Stimulated activated CD8-positive, alpha-beta memory T cell treated with anti-CD3 and anti-CD28 coated beads, Interleukin-7, amount 100 ng/mL, for 4 hours (primary cell): ENCODE results near the gene SLC5A2.
A peak's percentile ranks its signal among the peaks of the same experiment; 100 is the strongest.
"Not testable (repeated sequence)": the region's sequence is repeated elsewhere in the genome, so short reads cannot be mapped to it uniquely, and the experiment has no call there.

Experiments used
- DNase-seq, 2 donors: peaks; one replicate each; pipeline ENCODE4 v3.0.0-alpha.2; 2020; ENCODE audit warnings: low read depth in 2 of 2

Gene SLC5A2

DNA sequence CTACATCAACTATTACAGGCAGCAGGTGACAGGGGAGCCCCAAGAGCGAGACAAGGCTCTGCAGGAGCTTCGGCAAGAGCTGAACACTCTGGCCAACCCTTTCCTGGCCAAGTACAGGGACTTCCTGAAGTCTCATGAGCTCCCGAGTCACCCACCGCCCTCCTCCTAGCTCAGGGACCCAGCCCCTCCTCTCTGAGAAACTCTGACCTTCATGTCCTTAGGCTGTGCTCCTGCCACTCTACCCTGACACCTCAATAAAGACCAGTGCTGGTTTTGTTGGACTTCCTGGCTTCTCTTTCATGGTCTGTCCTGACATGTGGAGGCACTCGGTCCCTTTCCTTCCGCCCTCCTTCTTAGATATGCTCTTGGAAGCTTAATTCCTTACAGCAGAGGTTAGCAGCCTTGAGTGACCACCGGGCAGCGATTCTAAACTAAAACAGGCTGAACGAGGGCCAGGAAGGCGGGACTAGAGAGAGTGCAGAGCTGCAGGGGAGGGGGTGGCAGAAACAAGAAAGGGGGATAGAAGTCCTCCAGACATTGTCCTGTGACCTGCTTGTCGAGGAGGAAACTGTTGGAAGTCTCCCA lies 45.7 kb downstream of the SLC5A2 start:
- DNase-seq = no peak

DNA sequence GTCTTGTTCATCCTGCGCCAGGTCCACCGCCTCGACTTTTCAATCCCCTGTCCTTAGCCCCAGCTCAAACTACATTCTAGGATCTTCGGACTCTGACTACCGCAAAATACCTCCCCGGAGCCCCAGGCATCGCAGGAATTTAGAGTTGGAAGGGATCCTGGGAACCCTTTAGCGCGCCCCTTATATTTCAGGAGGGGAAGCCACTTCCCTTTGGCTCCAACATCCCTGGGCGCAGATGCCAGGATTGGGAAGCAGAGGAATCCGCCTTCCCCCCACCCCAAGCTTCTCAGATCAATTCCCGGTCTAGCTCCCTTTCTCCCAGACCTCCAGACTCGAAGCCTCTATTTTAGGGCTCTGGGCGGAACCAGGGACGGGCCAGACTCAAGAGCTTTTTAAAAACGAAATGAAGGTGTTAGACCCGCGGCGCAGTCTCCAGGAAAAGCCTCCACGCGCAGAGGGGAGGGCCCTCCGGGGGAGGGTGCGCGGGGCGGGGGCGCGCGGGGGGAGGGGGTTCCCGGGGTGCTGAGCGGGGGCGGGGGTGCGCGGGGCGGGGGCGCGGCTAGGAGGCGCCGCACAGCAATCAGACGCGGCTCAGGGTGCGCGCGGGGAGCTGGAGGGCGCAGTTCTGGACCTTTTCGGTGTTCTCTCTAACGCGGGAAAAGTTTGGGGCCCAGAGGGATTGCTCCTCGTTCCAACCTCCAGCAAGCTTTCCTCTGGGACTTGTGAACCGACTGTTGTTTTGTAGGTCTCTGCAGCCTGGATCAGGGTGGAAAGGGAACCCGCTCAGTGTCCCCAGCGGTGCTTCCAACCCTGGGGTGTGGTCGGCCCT lies 46.4 kb downstream of the SLC5A2 start:
- DNase-seq = peak in 1 of 2 donors; percentile 4

DNA sequence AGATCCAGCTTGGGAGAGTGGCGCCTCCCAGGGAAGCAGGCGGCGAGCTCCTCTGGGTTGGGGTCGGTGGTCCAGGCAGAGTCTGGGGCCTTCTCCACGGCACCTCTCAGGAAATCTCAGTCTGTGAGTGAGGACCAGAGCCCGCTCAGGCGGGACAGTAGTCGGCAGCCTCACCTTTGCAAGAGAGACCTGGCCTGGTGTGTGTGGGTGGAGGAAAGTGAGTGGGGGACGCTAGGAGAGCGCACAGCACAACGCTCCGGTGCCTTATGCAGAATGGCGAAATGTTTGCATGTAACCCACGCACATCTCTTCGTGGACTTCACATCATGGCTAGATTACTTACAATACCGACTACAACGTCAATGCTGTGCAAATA lies 47.0 kb downstream of the SLC5A2 start:
- no peak for DNase-seq

DNA sequence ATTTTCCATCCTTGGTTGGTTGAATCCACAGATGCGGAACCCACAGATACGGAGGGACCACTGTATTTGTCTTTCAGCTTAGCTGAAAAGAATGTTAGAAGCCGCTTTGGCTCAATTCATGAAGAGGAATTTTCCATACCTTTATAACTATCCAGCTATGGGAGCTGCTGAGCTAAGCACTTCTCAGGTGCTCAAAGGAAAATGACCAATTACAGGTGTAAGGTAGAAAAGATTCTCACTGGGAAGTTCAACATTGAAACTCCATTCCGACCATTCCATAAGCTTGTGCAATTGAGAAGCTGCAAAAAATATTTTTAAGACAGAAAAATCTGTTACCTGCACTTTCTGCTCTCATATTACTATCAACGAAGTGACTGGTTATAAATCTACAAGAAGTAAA lies 47.5 kb downstream of the SLC5A2 start:
- DNase-seq = no peak

DNA sequence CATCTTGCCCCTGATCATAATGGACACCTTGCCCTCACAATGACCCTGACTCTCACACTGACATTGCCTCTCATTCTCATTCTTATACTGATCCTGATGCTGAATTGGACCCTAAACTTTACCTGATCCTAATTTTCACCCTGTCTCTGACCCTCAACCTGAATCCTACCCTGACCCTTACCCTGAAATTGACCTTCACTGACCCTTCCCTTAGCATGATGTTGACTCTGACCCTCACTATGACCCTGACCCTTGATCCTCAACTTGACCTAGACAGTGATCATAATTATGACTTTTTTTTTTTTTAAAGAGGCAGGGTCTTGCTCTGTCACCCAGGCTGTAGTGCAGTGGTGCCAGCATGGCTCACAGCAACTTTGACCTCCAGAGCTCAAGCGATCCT lies 48.2 kb downstream of the SLC5A2 start:
- DNase-seq = no peak

DNA sequence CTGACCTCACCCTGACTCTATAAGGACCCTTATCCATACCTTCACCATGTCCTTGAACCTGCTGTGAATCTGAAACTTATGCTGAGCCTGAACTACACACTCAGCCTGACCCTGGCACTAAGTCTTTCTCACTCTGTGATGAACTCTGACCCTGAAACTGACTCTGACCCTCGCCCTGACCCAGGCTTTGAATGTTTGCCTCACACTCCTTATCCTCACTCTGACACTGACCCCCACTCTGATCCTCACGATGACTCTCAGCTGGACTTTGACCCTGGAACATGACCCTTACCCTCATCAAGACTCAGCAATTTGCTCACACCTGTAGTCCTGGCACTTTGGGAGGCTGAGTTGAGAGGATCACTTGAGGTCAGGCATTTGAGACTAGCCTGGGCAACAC lies 49.2 kb downstream of the SLC5A2 start:
- no peak for DNase-seq

DNA sequence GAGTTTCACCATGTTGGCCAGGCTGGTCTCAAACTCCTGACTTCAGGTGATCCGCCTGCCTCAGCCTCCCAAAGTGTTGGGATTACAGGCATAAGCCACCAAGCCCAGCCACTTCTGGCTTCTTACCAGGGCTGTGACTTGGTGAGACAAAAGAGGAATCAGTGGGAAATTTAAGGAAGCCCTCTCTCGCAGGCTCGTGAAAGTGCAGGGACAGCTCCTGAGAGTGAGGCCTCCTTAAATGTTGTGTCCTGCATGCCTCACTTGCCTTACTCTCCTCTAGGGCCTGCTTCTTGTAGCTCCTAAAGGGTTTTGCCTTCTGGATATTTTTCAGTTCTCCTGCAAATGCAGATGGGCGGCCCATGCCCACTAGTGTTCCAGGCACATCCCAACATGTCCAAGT lies 50.0 kb downstream of the SLC5A2 start:
- no peak for DNase-seq

DNA sequence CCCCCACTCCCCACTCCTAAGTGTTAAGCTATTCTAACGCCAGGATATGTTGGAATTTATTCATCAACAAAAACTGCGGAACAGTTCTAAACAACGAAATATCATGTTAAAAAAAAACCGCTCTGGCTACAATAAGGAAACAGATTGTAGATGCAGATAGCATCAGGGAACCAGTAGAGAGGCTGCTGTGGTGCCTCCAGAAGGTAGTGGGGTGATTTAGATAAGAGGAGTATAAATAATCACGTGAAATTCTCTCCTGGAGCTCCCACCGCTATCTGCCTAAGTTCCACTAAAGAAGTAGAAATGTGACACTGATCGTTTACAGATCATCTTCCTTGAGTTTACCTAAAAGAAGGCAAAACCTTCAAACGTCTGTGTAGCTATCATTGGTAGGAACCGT lies 52.8 kb downstream of the SLC5A2 start:
- no peak for DNase-seq

DNA sequence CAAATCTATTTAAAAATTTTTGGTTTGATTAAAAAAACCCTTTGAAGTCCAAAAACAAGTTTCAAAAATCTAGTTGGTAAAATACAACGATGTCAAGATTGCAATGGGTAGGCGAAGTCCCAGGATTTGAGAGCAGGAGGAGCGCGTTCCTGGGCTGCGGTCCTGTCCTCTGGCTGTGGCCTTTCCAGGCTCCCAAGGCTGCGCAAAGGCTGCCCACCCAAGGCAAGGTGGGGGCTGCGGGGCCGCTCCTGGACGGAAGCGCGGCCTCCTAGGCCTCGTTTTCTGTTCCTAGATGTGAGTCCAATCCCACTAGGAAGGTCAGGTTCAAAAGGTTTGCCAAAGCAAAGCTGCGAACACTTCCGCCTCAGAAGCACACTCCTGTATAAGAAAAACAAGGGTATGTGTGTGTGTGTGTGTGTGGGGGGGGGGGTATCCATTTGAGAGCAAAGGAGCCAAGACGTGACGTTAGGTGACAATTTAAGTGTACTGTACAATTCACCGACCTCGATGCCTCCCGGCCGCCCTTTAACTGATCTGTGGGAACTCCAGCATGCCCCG lies 54.0 kb downstream of the SLC5A2 start:
- DNase-seq = no peak

DNA sequence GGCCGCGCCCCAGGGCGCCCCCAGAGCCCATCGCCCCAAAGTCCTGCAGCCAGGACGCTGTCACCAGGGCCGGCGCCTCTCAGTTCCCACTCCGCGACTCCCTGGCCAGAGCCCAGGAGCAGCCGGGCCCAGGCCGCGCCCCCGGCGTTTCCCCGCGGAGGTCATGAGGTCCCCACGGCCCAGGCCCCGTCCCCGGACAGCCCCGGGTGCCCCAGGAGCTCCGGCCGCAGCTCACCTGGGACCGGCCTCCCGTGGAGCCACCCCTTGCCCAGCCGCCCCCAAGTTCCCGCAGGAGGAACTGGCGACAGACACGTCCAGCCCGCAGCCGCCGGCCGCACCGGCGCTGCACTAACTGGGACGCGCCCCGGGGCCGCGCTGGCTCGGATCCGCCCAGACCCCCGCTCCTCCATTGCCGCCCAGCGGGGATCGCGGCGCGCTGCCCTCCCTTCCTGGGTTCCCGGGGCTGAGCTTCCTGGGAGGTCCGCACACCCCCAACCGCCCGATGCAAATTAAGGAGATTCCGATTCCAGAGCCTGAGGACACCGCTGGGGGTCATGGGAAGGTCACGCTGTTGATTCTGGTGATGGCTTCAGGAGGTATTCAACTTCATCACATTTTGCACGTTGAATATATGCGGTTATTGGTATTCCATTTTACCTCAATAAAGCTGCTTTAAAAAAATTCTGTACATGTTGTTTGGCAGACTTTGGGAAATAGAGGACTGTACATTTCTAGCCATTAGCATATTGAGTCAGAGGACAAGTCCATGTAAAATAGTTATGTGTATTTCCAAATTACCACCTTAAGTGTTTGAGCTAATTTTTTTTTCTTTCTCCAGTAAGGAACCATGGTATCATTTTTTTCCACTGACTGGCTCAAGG lies 54.7 kb downstream of the SLC5A2 start:
- DNase-seq = no peak

DNA sequence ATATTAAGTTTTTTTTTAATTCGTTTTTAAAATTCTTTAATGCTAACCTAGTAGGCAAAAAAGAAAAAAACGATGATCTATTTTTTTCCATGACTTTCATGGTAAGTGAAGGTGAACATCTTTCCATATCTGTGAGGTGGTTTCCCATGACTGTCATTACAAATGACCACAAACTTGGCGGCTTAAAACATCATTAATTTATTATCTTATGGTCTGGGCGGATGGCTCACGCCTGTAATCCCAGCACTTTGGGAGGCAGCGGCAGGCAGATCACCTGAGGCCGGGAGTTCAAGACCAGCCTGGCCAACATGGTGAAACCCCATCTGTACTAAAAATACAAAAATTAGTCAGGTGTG lies 55.3 kb downstream of the SLC5A2 start:
- not testable (repeated sequence) for DNase-seq

DNA sequence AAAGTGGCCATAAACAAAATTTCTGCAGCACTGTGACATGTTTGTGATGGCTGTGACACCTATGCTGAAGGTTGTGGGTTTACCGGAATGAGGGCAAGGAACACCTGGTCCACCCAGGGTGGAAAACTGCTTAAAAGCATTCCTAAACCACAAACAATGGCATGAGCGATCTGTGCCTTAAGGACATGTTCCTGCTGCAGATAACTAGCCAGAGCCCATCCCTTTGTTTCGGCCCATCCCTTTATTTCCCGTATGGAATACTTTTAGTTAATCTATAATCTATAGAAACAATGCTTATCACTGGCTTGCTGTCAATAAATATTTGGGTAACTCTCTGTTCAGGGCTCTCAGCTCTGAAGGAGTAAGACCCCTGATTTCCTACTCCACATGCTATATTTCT lies 56.8 kb downstream of the SLC5A2 start:
- not testable (repeated sequence) for DNase-seq
